Germinal center (tissue), 1 donor: ENCODE results near the gene ZFHX3.

Source experiments
- DNase-seq: peaks from one replicate; pipeline ENCODE4 v3.0.0; 2012; ENCODE audit warnings: mixed read lengths, low spot score

Gene ZFHX3

DNA sequence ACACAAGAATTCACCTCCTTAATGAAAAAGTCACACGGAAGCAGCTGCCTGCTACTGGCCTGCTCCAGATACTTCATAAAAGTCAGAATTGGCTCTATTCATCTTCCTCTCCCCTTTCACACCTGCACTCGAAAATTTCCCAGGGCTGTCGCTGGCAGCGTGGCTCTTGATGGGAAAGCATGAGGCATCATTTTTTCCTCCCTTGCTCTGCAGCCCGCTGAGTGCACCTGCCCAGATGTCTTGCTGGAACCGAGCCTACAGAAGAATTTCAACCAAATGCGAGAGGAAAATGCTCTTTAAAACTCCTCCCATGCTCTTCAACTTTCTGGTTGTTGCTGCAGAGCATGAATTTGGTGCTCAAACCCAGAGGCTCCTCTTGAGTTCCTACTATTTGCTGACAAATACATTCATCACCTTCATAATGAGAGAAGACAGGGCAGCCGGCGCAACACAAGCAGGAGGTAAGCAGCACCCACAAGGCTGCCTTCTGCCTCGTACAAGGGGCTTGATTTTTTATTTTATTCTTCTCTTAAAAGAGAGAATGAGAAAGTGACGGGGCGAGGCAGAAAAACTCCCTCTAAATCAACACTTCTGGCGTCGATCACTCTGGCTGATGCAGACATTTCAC, 146.8 kb downstream of the ZFHX3 start:
- DNase-seq, result no peak

DNA sequence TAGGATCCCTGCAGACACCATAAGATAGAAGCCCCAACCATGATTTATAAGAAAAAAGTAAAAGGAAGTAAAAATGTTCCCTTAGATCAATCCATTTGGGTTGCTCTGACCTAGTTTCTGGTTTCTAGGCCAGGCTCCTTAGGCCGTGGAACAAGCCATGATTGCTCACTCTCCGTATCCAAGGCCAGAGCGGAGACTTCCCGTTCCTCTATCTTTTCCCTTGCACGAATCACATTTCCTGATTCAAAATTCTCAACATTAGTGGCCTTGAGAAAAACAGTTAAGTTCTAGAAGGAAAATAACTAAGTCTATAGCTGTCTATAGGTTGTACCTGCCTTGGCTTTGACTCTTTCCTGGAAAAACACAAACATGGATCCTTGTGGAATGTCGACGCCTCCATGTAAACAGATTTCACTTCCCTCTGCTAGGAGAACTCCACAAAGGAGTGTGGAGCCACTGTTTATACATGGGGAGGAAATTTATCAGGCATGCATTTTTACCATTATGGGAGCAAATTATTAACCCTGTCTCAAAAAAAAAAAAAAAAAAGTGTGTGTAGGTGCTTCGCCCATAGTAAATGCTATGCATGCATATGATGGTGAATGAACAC, 149.6 kb downstream of the ZFHX3 start:
- DNase-seq, result no peak

DNA sequence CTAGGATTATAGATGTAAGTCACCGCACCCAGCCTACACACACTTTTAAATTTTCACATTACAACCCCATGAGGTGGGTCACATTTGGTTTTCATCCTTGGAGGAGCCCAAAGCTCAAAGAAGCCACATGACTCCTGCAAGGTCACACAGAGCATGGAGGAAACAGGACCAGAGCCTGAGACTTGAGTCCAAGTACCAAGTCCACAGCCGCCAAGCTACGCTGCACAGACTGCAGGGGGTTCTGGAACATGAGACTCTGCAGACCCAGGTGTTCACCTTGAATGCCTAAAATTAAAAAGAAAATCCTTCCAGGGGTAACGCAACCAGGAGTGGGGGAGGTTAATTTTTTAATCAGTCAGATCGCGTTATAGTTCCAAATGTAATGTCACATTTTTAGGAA, 150.2 kb downstream of the ZFHX3 start:
- no peak for DNase-seq

DNA sequence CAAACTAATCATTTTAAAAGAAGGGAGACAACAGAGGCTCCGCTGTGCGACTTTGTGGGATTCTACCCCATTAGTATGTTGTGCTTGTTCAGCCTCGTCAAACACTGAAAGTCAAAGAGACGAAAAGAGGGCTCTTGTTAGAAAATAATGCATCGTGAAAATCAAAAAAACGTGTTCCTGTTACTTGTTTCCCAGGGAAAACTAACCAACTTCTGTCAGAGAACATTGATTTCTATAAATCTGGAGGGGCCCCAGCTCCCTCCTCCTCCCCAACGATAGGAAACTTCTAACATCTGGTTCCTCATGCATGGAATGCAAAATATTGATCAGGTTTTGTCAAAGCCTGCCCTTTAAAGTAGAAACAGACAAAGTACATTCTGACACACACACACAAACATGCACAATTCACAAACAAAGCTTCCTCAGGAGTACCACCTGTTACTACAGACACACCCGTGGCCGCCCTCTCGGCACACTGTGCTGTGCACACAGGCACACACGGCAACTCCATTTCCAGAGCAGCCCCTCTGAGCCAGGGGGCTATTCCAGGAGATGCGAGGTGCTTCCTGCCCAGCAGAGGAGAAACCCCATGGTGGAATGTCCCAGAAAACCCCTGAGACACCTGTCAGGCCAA, 151.3 kb downstream of the ZFHX3 start:
- no peak for DNase-seq

DNA sequence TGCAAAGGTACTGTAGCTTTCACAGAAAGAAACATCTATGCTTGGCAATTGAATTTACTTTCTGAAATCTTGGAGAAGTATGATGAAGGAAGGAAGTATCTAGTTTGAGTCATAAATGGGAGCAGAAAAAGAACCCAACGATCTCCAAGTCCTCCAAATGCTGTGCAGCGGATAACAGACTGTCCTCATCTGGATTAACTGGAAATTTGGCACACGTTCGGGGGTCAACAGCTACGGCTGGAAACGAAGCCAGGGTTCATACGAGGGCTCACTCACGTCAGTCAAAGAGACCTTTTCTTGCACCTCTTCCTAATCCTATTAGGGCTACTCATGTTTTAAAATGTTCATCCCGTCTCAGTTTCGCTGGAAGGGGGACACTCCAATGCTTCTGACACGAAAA, 152.0 kb downstream of the ZFHX3 start:
- no peak for DNase-seq

DNA sequence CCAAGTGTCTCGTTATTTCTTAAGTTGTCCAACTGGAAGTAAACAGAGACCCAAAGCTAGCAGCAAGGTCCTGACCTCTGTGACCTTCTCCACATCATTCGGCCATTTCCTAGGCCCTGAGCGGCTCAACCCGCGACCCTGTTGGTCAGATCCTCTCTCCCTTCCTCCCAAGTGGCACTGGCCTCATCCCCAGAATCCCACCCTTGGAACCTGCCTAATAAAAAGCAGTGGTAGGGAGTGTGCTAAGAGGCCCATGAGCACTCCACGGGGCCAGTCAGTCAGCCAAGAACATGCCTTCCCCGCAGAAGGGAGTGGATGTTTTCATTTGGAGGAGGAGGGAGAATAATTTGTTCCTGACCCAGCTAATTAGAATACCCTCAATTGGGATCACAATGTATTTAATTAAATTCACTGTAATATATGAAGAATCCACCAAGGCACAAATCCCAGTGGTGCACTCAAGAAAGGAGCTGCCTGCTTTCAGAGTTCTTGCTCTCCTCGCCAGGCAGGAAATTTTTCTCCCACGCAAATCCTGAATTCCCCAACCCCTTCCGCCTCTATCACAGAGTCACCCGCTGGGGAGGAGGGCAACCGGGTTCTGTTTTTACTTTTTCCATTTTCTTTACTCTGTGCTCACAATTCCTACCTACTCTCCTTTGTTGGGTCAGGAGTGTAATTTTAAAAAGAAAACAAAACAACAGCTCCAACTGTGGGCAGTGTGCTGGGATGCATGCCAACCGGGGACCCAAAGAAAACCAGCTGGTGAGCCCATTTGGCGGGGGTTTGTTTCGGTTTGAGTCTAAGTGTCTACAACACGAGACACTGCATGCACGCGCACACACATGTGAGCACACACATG, 153.4 kb downstream of the ZFHX3 start:
- DNase-seq, result no peak

DNA sequence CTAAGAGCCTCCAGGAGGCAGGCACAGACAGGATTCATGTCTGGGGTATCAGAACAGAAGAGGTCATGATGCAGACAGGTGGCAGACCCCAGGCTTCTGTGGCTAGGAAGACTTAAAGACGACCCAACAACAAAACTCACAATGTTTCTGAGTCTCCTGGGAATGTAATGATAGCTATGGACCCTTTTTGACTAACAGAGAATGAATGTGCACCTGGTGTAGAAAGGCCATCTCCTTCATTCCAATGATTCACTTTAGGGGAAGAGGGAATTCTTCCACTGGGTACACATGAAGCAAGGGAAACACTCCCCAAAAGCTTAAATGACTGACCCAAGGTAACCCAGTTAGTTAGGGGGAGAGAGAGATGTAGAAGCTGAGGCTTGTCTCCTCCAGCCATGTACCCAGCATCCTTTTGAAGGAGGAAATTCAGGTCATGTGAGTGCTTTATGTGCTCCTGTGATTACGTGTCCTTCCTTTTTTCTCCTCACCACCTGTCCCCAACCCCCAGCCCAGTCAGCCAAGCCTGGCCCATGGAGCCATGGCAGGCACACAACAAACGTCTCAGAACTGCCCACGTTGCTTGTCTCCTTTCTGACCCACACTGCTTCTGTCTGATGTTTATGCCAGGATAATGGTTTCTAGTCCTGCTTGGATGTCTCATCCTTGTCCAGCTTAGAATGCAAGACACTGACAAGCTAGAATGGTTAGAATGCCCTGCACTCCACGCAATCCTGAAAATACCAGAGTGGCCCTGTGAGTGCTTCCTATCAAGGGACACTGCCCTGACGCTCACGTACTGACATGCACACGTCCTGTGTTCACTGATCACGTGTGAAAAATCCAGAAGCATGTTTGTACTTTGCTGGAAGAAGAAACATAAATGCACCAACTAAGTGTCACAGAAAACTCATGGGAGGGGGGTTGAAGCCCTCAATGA, 156.4 kb downstream of the ZFHX3 start:
- no peak for DNase-seq

DNA sequence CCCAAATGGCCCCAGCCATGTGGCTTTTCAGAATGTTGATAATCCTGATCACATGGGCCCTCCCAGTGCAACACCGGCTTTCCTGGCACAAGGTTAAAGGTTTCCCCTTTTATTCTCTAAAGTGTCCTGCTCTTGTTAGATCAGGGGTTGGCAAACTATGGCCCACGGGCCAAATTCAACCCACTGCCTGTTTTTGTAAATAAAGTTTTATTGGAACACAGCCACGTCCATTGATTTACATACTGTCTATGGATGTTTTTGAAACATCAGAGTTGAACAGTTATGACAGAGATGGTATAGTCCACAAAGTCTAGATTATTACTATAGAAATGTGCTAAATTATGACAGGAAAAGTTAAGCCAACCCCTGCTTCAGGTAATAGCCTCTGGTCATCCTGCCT, 157.3 kb downstream of the ZFHX3 start:
- no peak for DNase-seq

DNA sequence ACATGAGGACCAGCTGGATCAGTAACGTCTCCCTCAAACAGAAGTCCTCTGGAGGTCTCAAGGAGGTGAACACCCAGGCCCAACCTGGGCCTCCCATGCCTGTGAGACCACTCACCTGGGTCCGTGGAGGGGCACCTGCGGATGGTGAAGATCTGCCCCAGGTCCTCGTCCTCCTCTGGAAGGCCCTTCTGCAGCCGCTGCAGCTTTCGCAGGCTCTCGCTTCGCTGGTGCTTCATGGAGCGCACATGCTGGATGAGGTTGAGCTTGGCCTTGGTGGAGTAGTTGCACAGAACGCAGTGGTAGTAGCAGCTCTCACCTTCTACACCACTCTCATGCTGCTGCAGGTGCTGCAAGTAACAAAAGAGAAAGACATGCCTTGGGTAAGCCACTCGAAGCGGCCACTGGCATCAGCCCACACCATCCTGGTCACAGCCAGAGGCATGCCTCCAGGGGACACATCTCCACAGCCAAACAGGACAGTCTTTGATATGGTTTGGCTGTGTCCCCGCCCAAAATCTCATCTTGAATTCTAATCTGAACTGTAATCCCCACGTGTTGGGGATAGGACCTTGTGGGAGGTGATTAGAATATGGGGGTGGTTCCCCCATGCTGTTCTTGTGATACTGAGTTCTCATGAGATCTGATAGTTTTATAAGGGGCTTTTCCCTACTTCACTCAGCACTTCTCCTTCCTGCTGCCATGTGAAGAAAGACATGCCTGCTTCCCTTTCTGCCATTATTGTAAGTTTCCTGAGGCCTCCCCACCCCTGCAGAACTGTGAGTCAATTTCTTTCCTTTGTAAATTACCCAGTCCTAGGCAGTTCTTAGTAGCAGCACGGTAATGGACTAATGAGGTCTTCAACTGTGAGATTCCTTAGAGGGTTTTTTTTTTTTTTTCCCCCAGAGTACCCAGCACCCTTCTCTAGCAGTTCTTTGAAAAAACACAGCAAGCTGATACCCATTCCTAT, 158.0 kb downstream of the ZFHX3 start:
- DNase-seq, result no peak

DNA sequence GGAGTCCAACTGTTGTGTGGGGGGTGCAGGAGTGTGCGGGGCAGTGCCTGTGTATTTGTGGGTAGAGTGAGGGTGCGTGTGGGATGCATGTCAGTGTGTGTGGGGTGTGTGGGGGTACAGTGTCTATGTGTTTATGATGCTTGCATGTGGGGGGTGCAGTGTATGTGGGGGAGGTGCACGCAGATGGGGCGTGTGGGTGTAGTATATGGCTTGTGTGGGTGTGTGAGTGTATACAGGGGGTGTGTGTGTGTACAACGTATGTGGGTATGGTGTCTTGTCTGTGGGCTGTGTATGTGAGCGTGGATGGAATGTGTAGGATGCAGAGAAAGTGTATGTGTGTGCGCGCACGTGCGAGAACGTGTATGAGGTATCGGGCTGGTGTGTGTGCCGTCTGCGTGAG, 160.4 kb downstream of the ZFHX3 start:
- DNase-seq, result no peak

DNA sequence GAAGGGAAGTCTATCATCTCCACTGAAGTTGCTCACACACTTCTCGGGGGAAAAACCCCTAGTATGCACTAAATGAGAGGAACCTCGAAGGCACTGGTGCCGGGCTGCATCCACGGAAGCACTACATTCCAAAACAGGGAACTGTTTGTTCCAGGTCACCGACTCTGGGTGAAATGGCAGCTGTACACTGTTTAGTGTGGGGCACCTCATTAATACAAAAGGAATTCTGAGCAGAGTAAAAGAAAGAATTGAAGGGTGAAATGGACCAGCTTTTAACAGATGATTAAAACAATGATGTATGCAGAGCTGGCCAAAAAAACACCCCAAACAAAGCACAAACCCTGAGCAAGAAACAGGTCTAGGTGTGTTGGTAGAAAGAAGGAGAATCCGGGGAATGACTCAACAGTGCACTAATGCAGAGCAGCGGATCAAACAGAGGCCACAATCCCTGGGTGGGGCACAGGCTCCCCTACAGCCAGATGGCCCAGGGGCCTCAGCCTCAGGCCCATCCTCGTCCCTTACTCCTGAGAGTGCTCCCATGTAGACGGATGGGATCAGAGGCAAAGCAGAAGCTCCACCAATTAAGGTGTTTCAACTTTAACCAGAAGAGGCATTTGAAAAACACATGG, 161.5 kb downstream of the ZFHX3 start:
- DNase-seq, result no peak

DNA sequence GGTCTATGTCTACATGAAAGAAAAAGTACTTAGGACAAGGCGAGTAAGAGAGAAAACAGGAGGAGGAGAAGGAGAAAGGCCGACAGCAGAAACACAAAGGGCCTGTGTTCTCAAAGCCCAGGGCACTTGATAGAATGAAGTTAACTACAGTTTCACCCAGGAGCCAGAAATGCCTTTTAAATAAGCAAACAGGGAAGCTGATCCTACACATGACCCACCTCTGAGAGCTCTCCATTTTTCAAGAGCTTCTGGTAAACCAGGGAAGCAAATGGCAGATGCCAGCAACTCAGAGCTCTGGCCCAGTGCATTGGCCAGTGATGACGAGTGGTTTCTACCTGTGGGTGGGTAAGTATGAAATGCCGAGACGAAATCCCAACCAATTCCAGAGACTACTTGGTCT, 163.4 kb downstream of the ZFHX3 start:
- DNase-seq, result no peak

DNA sequence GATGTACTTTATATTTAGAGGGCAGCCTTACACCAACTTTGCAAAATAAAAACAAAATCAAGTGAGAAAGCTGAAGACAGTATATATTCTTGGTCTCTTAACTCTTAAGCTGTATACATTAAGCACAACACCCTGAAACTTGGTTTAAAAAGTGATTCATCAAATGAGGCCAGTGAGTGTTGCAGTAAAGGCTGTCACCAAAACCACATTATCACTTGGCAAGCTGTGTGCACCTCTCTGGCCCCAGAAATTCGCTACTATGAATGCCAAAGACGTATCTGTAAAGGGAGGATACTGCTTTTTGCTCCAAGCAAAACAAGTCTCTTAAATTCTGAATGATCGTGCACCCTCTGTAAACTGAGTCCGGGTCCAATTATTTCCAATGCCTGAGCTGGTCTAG, 163.9 kb downstream of the ZFHX3 start:
- DNase-seq, result no peak

DNA sequence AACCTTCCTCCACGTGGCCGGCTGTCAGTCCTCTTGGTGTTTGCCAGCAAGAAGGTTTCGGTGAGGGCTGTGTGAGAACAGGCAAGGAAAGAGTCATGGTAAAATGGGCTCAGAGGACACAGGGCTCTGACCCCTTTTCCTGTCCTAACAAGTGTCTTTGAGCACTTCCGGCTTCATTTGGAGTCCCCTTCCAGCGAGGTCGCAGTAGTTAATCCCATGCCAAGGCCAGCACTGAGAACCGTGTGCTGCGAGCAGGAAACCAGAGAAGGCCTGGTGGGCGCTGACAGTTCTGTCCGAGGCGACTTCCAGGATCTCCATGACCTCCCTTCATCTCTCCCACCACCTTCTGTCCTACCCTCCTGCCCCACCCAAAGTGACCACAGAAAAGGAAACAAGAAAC, 168.1 kb downstream of the ZFHX3 start:
- DNase-seq, result no peak

DNA sequence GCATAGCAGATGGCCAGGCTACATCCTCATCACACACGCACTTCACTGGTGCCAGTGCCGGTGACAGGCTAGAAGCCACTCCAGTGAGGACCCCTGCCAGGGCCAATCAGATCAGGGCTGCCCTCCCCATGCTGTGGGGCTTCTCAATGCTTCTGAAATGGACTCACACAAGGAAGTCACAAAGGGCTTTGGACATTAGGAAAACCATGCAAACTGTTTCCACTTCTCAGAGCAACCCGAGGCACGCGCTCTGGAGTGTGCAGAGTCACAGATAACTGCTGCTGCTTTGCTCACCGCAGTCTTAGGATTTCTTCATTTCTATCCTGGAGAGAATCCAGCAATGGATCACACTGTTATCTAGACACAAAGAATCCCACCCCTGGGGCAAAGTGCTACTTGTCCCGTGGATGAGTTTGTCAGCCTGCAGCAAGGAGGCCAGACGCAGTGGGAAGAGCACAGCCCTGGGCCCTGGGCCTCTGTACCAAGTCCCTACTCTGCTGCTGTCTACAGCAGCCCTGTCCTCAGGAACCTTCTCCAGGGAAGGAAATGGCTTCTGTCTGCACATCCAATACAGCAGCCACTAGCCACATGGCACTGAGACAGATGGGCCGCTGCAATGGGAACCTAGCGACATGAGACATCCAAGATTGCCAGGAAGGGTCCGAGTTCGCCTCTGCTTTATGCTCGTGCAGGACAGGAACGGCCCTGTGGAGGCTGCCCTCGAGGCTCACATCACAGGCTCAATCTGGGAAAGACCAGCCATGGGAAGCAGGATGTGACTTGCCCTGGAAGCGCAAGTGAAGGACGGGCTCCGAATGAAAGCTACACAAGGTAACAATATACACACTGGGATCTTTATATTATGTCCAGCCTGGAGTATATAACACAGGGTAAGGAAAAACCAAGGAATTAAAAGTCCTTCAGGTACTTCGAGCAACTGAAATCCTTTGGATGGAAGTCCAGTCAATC, 169.3 kb downstream of the ZFHX3 start:
- DNase-seq, result no peak

DNA sequence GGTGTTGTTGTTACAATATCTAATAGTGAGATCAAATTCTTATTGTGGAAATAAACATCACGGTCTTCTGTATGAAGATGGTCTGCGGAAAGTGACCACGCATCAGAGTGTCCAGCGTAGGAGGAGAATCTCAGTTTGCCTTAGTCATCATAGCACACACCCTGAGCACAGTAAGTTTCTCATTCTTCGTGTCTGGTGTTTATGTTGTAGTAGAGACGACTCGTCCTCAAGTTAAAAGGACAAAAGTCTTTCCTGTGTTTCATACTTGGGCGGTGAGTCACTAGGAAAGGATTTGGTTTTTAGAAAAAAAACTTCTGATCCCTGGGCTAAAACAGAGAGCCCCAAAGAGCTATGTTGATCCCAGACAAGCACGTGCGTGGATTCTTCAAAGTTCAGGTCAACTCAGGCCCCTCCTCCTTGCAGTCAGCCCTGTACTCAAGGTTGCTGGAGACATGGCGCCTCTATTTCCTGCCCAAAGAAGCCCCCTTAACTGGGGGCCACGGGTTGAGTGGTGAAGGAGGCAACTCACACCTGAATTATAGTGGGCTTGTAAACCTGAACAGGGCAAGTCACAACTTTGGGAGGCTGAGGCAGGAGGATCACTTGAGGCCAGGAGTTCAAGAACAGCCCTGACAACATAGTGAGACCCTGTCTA, 170.4 kb downstream of the ZFHX3 start:
- no peak for DNase-seq

DNA sequence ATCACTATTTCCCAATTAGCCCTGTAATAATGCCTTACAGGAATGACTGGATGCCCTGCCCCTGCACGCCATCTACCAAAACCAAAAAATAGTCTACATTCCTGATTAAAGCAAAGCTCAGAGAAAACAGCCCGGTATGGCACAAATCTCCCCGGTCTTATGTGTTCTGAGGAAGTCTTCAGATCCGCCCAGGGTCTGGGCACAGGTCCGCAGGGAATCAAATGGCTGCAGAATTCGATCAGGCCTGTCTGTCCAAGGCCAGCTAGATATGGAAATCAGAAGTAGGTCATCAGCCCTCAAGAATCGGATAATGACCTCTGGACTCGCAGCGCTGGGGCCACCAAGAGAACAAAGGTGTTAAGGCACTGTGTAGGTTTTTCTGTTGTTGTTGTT, 171.0 kb downstream of the ZFHX3 start:
- no peak for DNase-seq

DNA sequence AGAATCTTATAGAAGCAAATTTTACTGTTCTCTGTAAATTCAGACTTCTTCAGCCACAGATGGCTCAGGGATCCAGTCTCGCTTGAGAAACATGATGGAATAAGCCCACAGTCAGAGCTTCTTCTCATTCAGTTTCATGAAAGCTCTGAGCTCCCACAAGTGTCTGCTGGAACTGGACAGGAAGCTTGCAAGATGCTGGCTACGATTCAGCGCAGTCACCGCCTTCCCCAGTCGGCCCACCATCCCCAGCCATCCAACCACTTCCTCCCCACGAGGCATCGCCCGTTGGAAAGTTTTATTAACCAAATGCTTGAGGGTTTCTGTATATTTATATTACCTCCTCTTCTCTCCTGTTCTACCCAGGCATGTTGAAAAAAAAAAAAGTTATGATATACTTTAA, 171.7 kb downstream of the ZFHX3 start:
- DNase-seq, result no peak
